Activated naive CD8-positive, alpha-beta T cell (primary cell): ENCODE measurements around the gene ATP5F1D.

Experiments
- H3K27ac Mint-ChIP-seq: one replicate; pipeline ENCODE4 v1.8.0; 2021; ENCODE audit warnings: mixed read lengths
- H3K27me3 Mint-ChIP-seq: one replicate; pipeline ENCODE4 v1.8.0; 2021; ENCODE audit warnings: mixed read lengths
- H3K36me3 Mint-ChIP-seq: one replicate; pipeline ENCODE4 v1.8.0; 2021; ENCODE audit warnings: mixed read lengths
- H3K4me1 Mint-ChIP-seq: one replicate; pipeline ENCODE4 v1.8.0; 2021; ENCODE audit warnings: low read depth, mixed read lengths
- H3K4me3 Mint-ChIP-seq: one replicate; pipeline ENCODE4 v1.8.0; 2021; ENCODE audit warnings: mild to moderate bottlenecking, mixed read lengths
- H3K9me3 Mint-ChIP-seq: one replicate; pipeline ENCODE4 v1.8.0; 2021; ENCODE audit warnings: low read depth, mixed read lengths

ATP5F1D gene

DNA sequence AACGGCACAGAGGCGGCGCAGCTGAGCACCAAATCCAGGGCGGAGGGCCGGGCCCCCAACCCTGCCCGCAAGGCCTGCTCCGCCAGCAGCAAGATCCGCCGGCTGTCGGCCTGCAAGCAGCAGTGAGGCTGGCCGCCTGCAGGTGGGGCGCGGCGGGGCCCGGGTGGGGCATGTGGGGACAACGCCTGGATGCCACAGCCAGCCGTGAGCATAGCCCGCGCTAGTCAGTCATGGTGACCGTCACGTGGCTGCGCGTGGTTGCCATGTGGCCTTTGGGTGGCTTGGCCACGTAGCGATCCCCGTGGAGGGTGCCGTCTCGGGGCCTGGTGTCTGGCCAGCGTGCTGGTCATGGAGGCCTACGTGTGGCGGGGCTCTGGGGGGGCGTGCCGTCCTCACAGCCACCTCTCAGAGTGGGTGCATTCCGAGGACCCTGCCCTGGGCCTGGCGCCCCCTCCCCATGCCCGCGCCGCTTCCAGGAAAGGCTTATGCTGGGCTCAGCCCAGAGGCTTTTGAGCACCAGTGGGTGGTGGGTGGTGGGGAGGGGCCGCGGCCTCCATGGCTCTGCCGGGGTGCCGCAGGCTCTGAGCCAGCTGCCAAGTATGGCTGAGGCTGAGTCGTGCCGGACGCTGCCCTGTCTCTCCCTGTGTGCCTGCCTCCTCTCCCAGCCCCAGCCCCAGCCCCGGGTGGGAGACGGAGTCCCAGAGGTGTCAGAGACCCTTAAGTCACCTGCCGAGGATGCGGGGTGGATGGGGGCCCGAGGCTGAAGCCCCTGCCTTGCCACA, 14.8 kb upstream of the ATP5F1D start:
- no peaks in the 10 kb centered on the region for H3K4me1 Mint-ChIP-seq
- no peak overlapping the region for H3K27ac Mint-ChIP-seq
- no peaks in the 10 kb centered on the region for H3K36me3 Mint-ChIP-seq

DNA sequence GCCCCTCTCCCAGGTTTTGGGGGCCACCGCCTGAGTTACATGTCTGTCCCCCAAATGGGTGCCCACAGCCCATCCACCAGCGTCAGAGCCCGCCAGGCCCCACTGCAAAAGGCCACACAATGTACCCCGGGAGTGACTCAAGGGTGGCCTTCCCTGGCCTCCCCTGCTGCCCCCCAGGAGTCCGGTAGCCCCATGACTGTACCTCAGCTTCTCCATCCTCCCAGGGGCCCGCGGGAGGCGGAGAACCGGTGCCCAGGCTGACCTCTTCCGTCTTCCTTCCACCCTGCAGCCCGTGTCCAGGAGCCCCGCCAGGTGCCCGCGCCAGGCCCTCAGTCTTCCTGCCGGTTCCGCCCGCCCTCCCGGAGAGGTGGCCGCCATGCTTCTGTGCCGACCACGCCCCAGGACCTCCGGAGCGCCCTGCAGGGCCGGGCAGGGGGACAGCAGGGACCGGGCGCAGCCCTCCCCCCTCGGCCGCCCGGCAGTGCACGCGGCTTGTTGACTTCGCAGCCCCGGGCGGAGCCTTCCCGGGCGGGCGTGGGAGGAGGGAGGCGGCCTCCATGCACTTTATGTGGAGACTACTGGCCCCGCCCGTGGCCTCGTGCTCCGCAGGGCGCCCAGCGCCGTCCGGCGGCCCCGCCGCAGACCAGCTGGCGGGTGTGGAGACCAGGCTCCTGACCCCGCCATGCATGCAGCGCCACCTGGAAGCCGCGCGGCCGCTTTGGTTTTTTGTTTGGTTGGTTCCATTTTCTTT, 14.1 kb upstream of the ATP5F1D start:
- Mint-ChIP-seq H3K27me3 (no peaks in the 10 kb centered on the region), H3K4me1 (no peaks in the 10 kb centered on the region), H3K27ac (no peak overlapping the region), H3K36me3 (no peaks in the 10 kb centered on the region), H3K4me3 (no peak overlapping the region), H3K9me3 (no peaks in the 10 kb centered on the region)

More for the DNA sequence above, 14.8 kb upstream of the ATP5F1D start:
- Mint-ChIP-seq H3K27me3 (no peaks in the 10 kb centered on the region), H3K9me3 (no peaks in the 10 kb centered on the region), H3K4me3 (no peak overlapping the region)

DNA sequence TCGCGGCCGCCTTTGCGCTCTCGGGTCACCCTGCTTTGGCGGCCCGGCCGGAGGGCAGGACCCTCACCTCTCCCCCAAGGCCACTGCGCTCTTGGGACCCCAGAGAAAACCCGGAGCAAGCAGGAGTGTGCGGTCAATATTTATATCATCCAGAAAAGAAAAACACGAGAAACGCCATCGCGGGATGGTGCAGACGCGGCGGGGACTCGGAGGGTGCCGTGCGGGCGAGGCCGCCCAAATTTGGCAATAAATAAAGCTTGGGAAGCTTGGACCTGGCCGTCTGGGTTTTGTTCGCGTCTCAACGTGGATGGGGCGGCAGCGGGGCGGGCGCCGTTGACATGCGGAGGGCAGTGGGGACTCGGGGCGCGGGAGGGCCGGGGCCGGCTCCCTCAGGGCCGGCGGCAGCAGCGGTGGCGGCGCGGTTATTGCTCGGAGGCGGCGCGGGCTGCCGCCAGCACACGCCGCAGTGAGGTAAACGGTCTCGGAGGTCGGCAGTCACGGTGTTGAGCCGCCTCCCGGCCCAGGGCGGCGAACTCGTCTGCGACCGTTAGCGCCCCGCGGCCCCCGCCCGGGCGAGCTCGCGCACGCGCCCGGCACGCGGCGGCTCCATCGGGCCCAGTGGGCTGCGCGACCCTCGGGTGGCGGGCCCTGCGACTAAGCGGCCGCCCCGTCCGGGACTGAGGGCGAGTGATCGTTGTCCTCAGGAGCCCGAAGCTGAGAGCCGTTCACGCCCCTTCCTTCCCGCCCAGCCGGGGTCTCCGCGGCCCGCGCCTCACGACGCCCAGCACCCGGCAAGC, 13.2 kb upstream of the ATP5F1D start:
- Mint-ChIP-seq H3K9me3 (no peaks in the 10 kb centered on the region), H3K27ac (no peak overlapping the region), H3K36me3 (no peaks in the 10 kb centered on the region), H3K4me3 (no peak overlapping the region), H3K27me3 (no peaks in the 10 kb centered on the region), H3K4me1 (no peaks in the 10 kb centered on the region)

DNA sequence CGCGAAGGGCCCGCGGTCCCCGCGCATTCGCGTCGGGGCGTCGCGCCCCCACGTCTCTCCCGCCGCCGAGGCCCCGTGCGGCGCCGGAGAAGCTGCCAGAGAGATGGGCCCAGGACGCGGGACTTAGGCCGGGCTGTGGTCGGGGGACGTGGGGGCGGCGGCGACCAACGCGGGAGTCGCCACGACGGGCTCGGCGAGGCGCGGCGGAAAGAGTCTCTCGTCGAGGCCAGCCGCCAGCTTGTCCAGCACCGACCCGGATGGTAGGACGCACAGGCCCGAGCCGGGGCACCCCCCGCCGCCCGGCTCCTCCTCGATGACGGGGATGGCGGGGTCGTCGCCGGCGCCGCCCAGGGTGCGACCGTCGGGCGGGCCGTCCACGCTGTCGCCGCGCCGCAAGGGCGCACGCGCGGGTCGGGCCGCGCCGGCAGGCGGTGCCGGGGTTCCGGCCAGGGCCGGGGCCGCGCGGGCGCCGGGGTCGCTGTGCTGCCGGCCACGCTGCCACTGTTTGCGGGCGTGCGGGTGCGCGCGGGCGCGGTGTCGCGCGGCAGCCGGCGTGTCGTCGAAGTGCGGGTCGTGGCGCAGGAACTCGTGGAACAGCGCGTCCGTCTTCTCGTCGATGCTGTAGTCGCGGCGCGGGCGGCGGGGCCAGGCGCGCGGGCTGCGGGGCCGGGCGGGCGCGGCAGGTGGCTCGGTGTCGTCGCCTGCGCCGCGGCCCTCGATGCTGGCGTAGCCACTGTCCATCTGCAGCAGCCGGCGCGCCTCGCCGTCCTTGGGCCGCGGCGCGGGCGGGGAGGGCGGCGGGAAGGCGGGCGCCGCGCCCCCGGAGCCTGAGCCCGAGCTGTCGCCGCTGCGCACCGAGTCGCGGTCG, 12.3 kb upstream of the ATP5F1D start:
- Mint-ChIP-seq H3K36me3 (no peaks in the 10 kb centered on the region), H3K27me3 (no peaks in the 10 kb centered on the region), H3K9me3 (no peaks in the 10 kb centered on the region), H3K4me3 (no peak overlapping the region), H3K27ac (no peak overlapping the region), H3K4me1 (no peaks in the 10 kb centered on the region)

DNA sequence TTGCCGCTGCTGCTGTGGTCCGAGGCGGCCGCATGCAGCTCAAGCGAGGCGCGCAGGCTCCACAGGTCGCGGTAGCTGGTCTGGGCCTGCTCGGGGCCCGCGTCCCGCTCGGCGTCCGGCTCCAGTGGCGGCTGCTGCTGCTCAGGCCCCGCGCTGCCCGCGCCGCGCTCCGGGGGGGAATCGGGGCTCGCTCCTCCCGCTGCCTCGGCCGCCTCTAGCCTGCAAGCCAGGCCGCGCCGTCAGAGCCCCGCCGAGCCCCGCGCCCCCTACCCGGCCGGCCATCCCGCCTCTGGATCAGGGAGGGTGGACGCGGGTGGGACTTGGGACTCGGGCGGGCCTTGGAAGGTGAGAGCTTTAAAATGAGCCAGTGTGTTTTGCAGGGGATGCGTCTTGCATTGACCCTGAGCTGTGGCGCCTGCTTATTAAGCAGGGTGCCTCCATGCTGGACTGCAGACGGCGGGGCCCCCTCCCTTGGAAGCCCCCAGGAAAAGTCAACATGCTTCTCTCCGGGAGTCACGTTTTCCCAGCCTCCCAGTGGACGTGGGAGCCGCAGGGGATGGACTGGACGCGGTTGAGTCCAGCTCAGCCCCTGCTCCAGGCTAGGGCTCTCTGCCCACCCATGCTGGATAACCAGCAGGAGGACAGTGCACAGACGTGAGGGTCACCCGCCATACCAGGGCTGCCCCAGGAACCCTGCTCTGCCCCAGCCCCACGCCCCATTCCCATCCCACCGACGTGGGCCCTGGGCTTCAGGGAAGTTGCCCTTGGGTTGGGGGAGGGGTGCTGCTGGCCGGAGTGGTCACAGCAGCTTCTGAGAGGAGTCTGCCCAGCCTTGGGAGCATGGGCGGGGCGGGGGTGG, 11.4 kb upstream of the ATP5F1D start:
- no peak overlapping the region for H3K27ac Mint-ChIP-seq
- no peak overlapping the region for H3K4me3 Mint-ChIP-seq
- no peaks in the 10 kb centered on the region for H3K36me3 Mint-ChIP-seq
- H3K27me3 Mint-ChIP-seq, result no peaks in the 10 kb centered on the region
- H3K4me1 Mint-ChIP-seq, result no peaks in the 10 kb centered on the region
- no peaks in the 10 kb centered on the region for H3K9me3 Mint-ChIP-seq

DNA sequence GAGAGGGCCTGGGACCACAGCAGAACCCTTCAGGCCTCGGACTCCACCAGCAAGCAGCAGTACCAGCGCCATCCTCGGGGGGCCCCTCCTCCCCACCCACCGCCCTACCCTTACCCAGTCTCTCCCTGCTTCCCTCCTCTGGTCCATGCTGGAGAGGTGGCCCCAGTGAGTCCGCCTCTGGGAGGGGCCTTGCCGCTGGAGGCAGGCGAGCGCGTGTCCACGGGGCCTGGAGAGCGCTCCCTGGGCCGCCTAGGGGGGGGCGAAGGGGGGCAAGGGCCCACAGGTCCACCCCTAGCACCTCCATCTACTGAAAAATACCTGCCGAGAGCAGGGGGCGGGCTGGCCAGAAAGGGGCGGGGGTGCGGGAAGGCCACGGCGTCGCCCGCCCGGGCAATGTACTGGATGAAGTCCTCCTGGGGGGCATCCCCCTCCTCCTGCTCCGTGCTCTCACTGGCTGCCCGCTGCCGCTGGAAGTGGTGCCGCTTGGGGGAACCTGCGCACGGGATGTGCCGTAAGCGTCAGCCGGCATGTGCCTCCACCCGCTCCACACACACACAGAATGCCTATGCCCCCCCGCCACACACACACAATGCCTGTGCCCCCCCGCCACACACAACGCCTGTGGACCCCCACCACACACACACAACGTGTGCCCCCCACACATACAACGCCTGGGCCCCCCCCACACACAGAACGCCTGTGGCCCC, 10.6 kb upstream of the ATP5F1D start:
- Mint-ChIP-seq H3K9me3 (no peaks in the 10 kb centered on the region), H3K27ac (no peak overlapping the region), H3K4me1 (no peaks in the 10 kb centered on the region), H3K4me3 (no peak overlapping the region), H3K27me3 (no peaks in the 10 kb centered on the region), H3K36me3 (no peaks in the 10 kb centered on the region)

DNA sequence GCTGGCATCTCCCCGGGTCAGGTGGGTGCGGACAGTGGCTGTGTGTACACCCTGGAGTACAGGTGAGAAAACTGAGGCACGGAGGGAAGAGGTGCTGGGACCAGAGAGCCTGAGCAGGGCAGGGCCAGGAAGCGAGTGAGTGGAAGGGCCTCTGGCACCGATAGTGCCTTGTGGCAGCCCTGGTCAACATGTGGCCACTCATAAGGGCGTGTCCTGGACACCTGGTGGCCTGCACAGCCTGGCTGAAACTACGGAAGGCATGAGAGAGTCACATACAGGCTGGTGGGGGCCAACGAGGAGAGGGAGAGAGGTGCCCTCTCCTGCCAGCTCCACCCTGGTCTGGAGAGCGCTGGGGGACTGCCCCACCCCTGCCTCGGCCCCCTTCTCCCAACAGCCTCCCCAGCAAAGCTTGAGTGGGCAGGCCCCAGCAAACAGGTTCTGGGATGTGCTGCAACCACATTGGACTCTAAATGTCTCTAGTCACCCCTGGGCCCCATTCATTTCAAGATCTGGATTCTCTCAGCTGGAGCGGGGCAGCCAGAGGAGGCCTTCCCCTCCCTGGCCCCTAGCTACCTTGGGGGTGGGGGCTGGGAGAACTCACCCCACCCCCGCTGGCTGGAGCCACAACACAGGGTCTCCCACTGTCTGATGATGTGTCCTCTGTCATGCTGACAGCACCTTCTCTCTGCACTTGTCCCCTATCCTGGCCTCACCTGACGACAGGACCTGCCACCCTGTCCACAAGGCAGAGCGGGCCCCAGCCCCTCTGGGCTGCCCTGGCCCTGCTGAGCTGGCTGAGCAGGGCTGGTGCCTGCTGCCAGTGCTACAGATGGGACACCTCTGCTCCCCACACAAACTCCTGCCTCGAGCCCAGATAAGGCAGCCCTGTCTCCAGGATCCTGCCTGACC, 9.6 kb upstream of the ATP5F1D start:
- Mint-ChIP-seq H3K27me3 (no peaks in the 10 kb centered on the region), H3K4me1 (no peaks in the 10 kb centered on the region), H3K27ac (no peak overlapping the region), H3K4me3 (no peak overlapping the region), H3K9me3 (no peaks in the 10 kb centered on the region), H3K36me3 (no peaks in the 10 kb centered on the region)

DNA sequence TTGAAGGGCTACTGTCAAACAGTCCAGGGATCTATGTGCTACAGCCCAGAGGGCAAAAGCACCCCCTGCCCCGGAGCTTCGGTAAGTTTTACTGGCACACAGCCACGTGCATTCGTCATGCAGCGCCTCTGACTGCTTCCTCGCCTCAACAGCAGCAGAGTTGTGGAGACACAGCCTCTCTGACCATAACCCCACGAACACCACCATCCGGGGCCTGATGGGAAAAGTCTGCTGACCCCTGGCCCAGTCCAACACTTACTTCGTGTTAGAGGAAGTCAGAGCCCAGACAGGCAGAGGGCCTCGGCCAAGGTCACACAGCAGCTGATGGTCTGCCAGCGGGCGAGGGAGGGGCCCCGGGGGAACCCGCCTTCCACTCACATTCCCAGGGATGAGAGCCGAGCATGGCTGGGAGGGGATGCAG, 8.9 kb upstream of the ATP5F1D start:
- Mint-ChIP-seq H3K4me1 (no peaks in the 10 kb centered on the region), H3K36me3 (no peaks in the 10 kb centered on the region), H3K27me3 (no peaks in the 10 kb centered on the region), H3K4me3 (no peak overlapping the region), H3K9me3 (no peaks in the 10 kb centered on the region), H3K27ac (no peak overlapping the region)

DNA sequence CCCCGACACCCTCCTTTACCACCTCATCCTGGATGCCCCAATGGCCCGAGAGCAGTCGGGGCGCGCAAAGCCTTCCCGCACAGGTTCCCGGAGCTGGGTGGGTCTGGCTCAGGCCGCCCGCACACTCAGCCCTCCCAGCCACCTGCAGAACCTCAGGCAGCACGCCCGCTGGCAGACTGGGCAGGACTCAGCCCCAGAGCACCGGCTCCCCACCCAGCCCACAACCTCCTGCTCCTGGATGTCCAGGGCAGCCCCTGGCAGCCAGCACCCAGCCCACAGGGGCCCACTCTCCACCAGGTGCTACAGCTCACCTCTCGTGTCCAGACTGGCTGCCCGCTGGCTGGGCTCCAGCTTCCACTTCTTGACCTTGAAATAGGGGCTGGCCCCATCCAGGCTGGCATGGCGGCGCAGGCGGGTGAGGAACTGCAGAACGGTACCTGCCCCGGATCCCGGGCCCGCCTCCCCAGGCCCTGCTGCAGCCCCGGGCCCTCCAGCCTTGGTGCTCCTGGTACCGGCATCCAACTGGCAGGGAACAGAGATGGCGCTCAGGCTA, 8.4 kb upstream of the ATP5F1D start:
- H3K9me3 Mint-ChIP-seq, result no peaks in the 10 kb centered on the region
- H3K4me3 Mint-ChIP-seq, result no peak overlapping the region
- H3K27me3 Mint-ChIP-seq, result no peaks in the 10 kb centered on the region
- no peaks in the 10 kb centered on the region for H3K36me3 Mint-ChIP-seq
- H3K4me1 Mint-ChIP-seq, result no peaks in the 10 kb centered on the region
- H3K27ac Mint-ChIP-seq, result no peak overlapping the region

DNA sequence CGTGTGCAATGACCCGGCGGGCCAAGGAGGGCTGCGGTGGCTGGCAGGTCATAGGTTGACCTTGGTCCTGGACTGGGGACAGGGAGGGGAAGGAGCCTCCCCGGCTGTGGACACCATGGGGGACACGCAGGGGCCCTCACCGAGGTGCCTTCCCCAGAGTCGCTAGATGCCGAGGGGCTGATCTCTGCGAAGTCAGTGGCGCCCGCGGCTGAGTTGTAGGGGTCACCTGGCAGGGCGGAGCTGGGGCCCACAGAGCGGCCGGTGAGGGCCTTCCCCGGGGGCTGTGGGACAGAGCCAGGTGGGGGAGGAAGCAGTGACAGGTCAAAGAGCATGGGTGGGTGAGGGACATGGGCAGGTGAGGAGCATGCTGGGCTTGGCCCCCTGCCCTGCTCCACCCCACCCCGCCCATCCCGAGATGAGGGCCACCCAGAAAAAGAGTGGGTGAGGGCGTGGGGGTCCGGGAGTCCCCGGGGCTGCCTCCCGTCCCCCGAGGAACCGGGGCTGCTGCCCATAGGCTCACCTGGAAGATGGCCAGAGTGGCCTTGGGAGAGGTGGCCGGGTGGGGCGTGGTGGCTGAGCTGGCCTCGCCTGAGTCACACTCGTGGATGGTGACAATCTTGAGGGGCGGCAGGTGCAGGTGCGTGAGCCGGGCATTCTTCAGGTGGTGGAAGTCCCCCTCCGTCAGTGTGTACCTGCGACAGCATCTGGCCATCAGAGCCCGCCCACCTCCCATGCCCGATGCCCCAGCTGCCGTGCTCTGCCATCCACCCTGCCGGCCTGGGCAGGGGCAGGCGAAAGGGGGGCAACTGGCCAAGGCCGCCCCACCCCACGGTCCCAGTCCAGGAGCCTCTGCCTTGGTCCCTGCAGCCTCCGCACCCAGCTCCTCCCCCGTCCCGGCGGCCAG, 7.2 kb upstream of the ATP5F1D start:
- H3K4me3 Mint-ChIP-seq, result no peak overlapping the region

DNA sequence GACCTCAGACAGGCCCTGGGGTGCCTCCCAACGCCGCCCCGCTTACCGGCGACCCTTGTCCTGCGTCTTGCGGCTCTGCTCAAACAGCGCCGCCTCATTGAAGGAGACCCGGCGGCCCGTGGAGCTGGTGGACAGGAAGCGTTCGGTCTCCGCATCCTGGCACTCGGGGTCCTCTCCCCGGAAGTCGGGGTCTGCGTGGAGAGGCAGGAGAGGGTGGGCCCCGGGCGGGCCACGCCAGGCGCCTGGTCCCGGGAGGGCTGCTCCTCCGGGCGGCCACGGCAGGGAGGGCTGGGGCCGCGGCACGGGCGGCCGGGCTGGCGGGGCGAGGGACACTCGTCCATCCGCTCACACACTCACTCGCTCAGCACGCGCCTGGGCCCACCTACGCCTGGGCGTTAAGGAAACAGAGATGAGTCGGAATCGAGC, 6.6 kb upstream of the ATP5F1D start:
- Mint-ChIP-seq H3K27me3 (peaks cover 2% of the 10 kb centered on the region), H3K27ac (no peak overlapping the region), H3K4me3 (no peak overlapping the region), H3K4me1 (peaks cover 7% of the 10 kb centered on the region), H3K36me3 (no peaks in the 10 kb centered on the region), H3K9me3 (no peaks in the 10 kb centered on the region)

More for the DNA sequence above, 7.2 kb upstream of the ATP5F1D start:
- Mint-ChIP-seq H3K9me3 (no peaks in the 10 kb centered on the region), H3K4me1 (peaks cover 7% of the 10 kb centered on the region), H3K36me3 (no peaks in the 10 kb centered on the region), H3K27me3 (peaks cover 2% of the 10 kb centered on the region), H3K27ac (no peak overlapping the region)
